NCI-H2107 treated with DMSO at 0.1 percent for 48 hours (cell line): ENCODE measurements around the gene SPOCK3.
"Not testable (repeated sequence)": the region's sequence is repeated elsewhere in the genome, so short reads cannot be mapped to it uniquely, and the experiment has no call there.

ENCODE experiments used
- DNase-seq: peaks from one replicate; lab custom pipeline; 2025; ENCODE audit not compliant: unreplicated experiment; lab: John Stamatoyannopoulos, UW

The SPOCK3 gene

DNA sequence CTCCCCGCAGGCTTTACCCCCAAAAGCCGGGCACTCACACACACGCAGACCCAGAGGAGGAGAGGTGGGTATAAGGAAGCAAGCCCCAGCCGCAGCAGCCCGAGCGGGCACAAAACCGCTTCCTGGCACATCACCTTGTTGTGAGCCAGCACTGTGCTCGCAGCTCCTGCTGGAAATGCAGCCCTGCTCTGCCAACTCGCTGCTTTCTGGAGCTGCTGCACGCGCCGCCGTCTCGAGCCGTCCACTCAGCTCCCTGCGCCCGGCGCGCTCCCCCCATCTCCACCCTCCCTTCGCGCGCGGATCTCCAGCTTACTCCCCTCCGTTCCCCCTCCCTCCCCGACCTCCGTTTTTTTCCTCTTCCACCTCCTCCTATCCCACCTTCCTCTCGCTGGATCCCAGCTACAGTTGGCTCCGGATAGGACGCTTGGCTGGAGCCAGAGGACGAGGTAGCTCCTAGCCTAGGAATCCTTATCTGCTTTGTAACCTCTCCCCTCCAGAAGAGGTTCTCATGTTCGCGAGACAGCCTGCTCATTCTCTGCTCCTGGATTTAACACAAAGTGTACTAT lies at the start of gene SPOCK3:
Gene SPOCK3, minus strand, starts transcription at position 179 of the 566 bp plus-strand sequence.
- no peak for DNase-seq

DNA sequence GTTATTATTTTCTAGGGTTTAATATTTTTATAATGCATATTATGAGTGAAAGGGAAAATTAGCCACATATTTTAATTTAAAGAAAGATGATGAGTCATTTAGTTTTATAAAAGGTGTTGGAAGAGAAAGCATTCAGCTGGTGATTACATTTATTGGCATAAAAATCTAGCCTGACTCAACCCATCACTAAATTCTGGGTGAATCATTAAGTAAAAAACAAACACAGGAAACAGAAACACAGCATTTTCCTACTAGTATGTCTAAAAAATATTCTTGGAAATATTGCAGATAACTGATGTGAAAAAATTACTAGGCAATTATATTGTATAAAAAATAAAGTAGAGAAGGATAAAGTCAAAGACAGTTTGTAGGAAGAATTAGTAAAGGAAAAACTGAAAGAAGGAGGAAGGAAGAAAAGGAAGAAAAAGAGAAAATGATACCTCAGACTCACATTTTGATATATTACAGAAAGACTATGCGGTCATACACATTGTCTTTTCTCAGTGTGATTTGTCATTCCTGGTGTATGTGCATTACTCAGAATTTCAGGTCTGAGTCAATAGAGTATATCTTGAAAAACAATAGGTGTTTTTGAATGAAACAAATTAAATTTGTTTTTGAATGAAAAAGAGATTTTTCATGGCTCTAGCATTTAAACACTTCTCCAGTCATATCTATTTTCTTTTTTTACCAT lies 48.0 kb upstream of the SPOCK3 start:
- DNase-seq = no peak

DNA sequence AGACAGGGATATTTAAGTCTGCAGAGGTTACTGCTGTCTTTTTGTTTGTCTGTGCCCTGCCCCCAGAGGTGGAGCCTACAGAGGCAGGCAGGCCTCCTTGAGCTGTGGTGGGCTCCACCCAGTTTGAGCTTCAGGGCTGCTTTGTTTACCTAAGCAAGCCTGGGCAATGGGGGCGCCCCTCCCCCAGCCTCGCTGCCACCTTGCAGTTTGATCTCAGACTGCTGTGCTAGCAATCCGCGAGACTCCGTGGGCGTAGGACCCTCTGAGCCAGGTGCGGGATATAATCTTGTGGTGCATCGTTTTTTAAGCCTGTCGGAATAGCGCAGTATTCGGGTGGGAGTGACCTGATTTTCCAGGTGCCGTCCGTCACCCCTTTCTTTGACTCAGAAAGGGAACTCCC lies 47.3 kb upstream of the SPOCK3 start:
- not testable (repeated sequence) for DNase-seq

DNA sequence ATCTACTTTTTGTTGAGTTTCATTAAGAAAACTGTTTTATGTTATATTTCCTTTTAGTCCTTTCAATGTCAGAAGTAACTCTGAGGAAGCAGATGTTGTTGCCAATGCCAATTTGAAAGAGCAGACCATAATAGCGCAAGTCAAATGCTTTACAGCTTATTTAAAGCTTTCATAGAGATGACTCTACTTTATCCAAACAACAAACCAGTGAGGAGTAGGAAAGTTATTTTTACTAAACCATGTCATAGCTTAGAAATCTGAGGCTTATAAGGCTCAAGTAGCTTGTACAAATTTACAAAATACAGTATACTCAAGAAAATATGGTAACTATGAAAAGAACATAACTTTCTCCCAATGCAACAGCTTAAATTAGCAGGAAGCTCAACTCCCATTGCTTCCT lies 40.1 kb upstream of the SPOCK3 start:
- no peak for DNase-seq

DNA sequence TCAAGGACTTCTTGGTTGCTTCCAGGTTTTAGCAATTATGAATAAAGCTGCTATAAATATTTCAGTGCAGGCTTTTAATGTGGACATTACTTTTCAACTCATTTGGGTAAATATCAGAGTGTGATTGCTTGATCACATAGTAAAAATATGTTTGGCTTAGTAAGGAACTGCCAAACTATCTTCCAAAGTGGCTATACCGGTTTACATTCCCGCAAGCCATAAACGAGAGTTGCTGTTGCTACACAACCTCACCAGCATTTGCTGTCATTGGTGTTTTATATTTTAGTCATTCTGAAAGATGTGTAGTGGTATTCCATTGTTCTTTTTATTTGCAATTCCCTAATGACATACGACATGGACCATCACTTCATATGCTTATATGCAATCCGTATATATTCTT lies 30.9 kb upstream of the SPOCK3 start:
- DNase-seq = no peak

DNA sequence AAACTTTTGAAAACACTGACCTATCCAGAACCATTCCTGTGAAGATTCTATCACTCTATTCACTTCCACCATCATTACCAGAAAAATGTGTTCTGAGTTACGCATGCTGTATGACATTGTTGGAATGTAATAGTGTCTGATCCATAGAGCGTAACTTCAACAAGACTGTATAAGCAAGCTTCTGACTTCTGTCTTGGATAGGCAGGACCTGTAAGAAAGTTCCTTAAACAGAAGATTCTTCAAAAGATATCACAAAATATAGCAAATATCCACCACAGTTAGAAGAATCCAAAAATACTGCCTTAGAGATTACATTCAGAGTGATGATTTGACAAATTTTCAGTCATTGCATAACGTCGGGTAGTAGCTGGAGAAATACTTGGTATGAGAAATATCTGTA lies 14.0 kb upstream of the SPOCK3 start:
- no peak for DNase-seq

DNA sequence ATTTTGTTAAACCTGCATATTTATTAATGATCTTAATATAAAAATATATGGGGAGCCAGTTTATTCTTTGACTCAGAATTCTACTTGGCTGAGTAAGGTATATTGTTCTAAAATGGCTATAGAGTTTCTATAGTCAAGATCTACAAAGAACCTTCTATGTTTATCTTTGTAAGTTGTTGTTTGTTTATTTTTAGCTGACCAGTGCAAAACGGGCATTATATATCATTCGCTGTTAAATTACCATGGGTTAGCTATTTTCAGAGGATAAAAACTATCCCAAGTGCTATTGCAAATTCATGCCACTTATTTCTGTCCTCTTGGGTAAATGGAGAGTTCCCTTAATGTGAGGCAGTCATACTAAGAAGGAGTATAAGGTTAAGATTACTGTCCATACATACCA lies 5.3 kb upstream of the SPOCK3 start:
- no peak for DNase-seq

DNA sequence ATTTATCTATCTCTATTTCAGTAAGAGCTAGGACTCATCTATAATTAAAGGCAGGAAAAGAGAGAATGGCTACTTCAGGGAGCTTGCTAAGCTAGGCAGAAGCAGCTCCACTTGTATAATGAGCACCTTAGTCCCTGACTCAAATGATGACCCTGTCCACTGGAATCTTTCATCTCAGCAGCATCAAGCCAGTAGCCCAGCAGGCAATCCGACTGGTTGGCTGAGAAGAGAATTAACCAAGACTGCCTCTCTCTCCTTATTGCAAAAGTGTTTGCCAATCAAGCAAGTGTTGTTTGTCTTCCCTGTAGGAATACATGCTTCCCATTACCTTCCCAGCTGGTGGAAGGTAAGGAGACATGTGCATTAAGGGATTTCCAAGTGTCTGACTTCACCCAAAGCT lies 3.9 kb upstream of the SPOCK3 start:
- no peak for DNase-seq

DNA sequence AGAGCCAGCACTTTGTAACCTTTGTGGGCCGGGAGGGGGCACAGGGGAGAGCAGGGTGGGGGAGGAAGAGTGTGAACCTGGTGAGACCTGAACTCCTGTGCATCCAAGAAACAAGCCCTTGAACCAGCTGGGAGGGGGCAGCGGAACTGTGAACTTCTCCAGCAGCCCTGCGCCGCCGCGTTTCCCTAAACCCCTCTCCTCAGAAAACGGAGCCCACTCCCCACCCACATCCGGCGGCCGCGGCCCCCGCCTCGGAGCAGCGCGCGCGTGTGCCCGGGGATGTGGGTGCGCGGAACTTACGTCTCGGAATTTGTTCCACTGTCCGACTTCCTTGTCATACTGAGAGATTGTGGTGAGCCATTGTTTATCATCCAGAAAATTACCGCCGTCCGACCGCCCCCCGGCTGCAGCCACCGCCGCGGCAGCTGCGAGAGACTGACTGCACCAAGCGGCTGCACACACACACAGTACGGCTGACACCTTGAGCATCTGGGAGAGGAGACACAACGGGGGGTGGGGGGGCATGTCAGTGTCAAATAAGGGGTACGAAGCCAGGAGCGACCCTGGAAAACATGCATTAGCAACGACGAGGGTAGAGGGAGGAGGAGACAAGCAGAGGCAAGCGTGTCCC lies 494 bp downstream of the SPOCK3 start:
- DNase-seq = no peak

DNA sequence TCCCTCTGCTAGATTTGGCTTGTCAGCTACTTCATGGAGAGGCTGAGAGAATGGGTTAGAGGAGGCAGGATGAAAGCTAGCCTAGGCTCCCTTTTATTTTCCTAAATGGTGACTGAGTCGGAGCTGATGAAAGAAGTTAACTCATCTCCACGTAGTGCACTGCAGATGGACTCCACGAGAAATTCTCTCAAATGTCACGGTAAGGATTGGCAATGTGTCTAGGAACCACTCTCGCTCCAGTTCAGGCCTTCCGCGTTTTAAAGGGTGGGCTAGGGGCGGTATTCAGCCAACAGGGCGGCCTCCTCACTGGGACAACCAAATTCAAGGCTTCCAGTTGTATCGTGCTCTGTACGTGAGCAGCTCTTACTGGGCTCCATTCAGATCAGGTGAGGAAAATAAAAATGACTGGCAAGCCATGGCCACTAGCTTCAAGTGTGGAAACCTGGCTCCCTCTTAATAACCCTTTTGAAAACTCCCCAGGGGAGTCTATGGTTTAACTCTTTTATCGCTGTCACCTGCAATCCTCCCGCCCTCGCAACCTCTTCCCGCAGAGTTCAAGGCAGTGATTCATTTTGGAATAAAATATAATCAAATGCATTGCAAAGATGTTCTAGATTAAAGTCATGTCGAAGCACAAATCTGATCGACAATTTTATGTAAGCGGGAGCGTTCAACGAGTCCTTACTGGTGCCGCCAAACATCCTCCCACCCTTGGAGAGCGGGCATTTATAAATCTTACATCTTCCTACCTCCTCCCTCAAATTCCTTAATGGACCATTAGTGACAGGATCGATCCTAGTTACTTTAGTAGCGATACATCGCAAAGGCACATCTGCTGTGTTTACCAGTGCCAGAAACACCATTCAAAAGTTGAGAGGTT lies 1.2 kb downstream of the SPOCK3 start:
- no peak for DNase-seq

DNA sequence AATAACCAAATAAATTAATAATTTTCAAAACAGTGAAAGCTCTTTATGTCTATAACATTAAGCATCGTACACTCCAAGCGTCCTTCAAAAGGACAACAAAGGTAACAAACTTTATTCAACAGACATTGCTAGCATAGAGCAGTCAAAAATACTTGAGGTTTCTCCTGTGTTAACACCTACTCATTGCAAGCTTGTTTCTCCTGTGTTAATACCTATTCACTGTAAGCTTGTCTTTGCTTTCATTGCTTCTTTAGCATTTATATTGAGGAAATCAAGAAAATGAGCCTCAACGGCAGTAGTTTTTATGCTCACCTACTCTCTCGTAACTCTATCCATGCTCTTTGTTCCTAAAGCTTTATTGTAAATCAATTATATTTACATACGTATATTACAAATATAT lies 3.5 kb downstream of the SPOCK3 start:
- DNase-seq = no peak

DNA sequence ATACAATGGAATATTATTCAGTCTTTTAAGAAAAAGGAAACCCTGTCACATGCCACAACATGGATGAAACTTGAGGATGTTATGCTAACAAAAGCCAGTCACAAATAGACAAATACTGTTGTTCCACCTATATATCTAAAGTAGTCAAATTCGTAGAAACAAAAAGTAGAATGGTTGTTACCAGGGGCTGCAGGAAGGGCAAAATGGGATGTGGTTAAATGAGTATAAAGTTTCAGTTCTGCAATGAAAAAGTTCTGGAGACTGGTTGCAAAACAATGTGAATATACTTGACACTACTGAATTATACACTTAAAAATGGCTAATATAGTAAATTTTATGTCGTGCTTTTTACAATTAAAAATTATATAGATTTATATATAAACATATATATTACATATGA lies 12.2 kb downstream of the SPOCK3 start:
- DNase-seq = no peak

DNA sequence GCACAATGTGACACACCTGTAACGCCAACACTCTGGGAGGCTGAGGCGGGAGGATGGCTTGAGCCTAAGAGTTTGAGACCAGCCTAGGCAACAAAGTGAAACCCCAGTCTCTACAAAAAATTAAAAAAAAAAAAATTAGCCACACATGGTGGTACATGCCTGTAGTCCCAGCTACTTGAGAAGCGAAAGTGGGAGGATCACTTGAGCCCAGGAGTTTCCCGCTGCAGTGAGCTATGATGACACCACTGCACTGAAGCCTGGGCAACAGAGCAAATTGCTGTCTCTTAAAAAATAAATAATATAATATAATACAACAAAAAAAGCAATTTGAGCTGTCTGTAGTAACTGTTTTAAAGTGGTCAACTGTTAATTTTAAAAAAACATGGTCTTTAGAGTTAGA lies 13.2 kb downstream of the SPOCK3 start:
- DNase-seq = no peak

DNA sequence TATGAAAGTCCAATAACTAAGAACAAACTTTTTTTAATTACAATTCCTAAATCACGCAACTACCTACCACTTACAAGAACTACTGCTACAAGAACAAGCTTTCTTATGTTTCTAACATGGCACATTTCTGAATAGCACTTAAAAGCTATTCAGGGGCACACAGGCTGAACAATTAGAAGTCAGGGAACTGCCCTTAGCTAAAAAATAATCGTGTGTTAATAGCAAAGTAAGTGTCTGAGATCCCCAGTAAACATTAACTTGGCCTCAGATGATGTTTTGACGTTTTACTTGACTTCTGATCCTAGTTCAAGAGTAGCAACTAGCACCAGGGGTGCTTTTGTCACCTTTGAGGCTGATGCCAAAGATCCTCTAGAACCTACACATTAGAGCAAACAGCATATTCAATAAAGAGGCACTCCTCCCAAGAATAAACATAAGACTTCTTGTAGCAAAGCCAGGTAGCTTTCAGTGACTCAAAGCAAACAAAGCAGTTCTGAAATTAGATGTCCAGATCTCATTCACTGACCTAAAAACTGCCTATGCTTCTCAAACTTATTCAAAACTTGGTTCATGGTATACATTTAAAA lies 16.2 kb downstream of the SPOCK3 start:
- DNase-seq = no peak

DNA sequence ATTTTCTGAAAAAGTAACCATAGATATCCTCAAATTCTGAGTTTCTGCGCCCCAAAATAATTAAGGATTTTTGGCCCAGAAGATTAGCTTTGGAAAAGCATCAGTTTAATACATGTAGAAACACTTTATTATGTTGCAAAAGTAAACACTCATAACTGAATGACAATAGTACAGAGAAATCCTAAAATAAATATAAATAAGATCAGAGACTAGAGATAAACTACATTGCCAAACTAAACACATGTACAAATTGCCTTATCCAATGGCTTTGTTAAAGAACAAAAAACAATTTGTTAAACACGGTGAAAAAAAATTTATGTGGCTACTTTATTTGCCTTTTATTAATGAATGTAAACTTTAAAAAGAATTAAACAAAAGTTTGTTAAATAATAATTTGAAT lies 17.5 kb downstream of the SPOCK3 start:
- DNase-seq = no peak

DNA sequence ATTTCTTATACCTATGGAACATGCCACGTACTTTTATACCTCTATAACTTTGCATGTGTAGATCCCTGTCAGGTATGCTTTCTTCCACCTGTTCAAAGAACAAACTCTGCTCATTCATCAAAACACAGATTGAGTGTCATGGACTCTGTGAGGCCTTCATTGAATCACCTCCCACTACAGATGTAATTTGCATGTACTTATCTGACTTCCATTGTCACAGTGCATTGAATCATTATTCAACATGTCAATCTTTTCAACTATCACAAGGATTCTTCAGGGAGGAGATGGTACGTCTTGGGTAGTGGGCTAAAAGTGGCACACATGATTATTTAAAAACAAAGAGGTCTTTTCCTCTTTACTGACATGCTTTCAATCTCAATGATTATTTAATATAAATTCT lies 24.1 kb downstream of the SPOCK3 start:
- DNase-seq = no peak

DNA sequence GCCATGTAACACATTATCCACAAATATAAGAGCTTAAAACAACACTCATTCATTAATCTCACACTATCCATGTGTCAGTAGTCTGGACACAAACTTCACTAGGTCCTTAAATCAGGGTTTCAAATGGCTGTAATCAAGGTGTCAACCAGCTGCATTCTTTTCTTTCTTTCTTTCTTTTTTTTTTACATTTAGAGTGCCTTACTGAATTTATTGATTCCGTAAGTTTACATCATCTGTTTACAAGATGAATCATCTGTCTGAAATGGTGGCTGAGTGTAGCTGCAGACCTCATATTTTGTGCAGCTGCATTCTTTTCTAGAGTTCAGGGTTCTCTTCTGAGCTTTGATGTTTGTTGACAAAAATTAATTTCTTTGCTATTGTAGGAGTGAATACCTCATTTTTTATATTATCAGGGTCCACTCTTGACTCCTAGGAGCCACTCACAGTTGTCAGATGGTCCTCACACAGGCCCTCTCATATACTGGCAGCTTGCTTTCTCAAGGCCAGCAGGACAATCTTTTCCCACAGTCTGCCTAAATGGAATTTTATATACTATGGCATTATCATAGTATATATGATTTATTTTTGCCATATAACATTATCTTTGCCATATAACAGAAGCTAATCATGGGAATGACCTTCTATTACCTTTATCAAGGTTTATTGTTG lies 37.8 kb downstream of the SPOCK3 start:
- DNase-seq = no peak

DNA sequence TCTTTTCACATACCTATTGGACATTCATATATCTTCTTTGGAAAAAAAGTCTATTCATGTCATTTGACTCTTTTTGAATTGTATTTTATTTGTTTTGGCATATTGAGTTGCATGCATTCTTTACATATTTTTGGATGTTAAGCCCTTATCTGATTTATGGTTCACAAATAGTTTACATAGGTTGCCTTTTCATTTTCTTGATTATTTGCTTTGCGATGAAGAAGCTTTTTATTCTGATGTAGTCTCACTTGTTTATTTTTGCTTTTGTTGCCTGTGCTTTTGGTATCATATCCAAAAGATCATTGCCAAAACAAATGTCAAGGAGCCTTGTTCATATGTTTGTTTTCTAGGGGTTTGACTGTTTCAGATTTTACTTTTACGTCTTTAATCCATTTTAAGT lies 43.9 kb downstream of the SPOCK3 start:
- no peak for DNase-seq

DNA sequence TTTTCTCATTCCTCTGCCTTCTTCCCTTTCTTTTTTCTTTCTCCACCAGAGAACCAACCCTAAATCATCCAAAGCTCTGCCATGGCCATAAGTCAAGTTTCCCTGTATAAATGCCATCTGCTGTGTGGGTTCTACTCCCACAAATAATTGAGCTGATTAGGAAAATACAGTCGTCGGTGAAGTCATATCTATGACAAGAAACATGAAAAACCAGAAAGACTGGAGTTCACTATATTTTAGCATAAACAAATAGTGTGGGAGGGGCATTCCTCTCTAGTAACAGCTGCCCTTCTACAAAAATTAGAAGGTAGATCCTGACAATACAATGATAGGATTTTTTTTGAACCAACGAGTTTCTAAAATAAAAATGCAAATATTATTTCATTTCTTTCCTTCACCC lies 48.8 kb downstream of the SPOCK3 start:
- DNase-seq = no peak

DNA sequence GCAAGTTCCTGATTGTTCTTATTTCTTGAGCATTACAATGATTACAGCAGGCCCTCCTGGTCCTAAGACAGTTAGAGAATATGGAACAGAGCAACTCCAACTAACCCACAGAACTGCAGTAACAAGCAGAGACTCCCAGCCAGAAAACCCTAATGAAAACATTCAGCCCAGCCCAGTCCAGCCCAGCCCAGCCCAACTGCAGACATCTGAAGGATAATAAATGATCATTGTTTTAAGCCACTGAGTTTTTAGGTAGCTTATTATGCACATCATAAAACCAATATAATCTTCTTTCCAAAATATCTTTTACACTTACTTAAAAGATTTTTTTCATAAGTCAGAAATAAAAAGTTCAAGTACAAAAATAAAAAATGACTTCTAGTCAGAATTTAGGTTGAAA lies 51.3 kb downstream of the SPOCK3 start:
- no peak for DNase-seq

DNA sequence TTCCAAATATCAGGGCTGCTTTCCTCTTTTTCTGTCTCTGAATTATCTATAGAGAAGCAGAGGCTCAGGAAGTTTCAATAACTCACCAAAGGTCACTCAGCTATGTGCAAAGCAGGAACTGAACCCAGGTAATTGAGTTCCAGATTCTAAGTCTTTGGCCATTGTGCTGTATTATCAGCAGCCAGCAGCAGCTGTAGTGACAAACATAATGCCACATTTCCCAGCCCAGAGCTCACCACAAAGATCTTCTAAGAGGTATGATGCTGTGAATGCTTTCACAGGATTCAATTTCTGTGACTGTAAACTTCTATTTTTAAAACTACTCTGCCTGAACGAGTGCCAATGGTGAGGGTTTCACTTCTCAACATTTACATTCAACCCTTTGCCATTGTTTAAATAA lies 56.4 kb downstream of the SPOCK3 start:
- no peak for DNase-seq
